GM18870 (cell line): ENCODE data around the gene SLC15A5.

Experiments used
- ATAC-seq: cut with Tn5 transposase; IDR thresholded peaks from one replicate; pipeline ENCODE4 v1.9.1; 2021; ENCODE audit warnings: moderate library complexity; ENCODE audit not compliant: unreplicated experiment

The SLC15A5 gene, protein sequence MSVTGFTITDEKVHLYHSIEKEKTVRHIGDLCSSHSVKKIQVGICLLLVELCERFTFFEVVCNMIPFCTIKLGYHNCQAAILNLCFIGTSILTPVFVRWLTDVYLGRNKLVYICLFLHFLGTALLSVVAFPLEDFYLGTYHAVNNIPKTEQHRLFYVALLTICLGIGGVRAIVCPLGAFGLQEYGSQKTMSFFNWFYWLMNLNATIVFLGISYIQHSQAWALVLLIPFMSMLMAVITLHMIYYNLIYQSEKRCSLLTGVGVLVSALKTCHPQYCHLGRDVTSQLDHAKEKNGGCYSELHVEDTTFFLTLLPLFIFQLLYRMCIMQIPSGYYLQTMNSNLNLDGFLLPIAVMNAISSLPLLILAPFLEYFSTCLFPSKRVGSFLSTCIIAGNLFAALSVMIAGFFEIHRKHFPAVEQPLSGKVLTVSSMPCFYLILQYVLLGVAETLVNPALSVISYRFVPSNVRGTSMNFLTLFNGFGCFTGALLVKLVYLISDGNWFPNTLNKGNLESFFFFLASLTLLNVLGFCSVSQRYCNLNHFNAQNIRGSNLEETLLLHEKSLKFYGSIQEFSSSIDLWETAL

GRCh38 chr12:16277585-16277984 is at the start of gene SLC15A5:
Gene SLC15A5, minus strand, starts transcription at chr12:16277685. Its CDS starts 0 bp downstream, at chr12:16277685.
- no peak for ATAC-seq

- no peak for ATAC-seq
Observed at GRCh38 chr12:16325426-16325825, 47.9 kb upstream of the SLC15A5 start.

DNA sequence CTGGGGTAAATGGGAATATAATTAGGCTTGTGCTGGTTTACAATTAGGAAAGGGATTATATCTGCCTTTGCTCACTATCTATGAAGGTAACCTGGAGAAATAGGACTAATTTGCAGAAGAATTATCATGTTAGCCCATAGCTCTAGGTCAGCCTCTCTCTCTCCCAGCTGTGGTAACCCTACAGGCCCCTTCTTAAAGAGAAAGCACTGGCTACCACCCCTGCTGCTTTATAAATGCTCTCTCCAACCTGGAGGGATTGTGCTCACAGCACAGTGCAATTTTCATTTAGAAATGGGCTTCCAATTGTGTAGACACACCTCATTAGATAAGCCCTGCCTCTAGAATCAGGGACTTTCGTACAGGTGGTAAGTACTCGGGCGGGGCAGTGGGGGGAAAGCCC is 47.3 kb upstream of the SLC15A5 start:
- ATAC-seq, result no peak

- no peak for ATAC-seq
Observed at GRCh38 chr12:16324272-16324671, 46.8 kb upstream of the SLC15A5 start.

- ATAC-seq, result no peak
Observed at GRCh38 chr12:16323638-16324037, 46.2 kb upstream of the SLC15A5 start.

- no peak for ATAC-seq
Observed at GRCh38 chr12:16323010-16323409, 45.5 kb upstream of the SLC15A5 start.

- ATAC-seq, result no peak
Observed at GRCh38 chr12:16310934-16311333, 33.4 kb upstream of the SLC15A5 start.

- ATAC-seq, result no peak
Observed at GRCh38 chr12:16307856-16308475, 30.5 kb upstream of the SLC15A5 start.

DNA sequence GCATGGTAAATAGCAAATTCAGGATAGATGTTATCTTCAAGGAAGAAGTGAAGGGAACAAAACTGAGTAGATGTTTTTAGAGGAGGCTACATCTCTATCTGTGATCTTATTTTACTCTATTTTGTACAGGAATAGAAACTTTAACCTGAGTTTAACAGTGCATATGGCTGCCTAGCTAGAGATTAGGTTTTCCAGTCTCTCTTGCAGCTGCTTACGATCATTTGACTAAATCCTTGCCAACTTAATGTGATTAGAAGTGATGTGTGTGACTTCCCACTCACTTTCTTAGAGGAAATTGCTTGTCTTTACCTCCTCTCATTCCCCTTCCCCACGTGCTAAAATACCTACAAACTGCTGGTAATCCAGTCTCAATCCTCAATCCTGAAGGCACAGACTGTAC is 26.5 kb upstream of the SLC15A5 start:
- ATAC-seq, result no peak

DNA sequence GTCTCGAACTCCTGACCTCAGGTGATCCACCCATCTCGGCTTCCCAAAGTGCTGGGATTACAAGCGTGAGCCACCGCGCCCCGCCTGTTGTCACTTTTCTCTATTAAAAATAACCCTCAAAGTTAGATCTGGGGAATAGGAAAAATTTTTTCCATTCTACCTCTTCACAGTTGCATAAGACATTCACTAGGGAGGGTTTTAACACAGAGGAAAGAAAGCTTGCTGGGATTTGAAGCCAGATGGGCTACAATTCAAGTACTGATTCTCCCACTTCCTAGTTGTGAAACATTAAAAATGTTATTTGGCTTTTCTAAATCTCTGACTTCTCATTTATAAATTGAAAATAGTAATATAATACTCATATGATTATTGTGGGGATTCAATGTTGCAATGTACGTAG is 23.3 kb upstream of the SLC15A5 start:
- no peak for ATAC-seq

DNA sequence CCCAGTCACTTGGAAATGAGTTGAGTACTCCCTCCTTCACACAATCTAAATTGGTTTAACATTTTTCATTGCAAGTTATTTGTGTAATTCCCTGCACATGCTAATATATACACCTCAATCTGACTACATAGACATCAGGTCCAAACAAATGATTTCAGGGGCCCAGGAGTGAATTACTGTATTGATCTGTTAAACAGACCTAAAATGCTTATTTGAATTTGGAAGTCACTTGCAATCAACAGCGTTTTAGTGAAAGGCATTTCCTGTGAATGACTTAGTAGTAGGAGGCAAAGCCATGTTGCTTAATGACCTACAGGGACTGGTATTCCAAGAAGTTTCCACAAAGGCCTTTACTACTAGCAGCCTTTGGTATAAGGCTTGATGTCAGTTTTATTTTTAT is 22.6 kb upstream of the SLC15A5 start:
- ATAC-seq, result no peak

- ATAC-seq, result no peak
Observed at GRCh38 chr12:16299403-16299802, 21.9 kb upstream of the SLC15A5 start.

DNA sequence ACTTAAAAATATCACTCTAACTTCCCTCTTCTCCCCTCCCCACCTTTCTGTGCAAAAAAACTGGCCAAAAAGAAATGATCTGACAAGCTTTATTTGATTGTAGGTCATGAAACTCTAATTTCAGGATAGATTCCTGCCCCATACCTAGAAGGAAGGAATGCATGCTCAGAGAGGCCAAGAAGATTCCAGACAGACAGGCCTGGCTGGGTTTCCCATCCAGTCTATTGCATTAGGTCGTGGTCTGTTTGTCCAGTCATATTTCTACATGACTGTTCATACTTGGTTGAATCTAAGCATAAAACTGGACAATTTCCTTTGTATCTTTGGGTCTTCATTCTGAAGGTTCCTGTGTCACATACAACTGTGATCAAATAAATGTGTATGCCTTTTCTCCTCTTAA is 20.0 kb upstream of the SLC15A5 start:
- ATAC-seq, result no peak

- no peak for ATAC-seq
Observed at GRCh38 chr12:16294376-16294956, 17.0 kb upstream of the SLC15A5 start.

- no peak for ATAC-seq
Observed at GRCh38 chr12:16291032-16291431, 13.5 kb upstream of the SLC15A5 start.

DNA sequence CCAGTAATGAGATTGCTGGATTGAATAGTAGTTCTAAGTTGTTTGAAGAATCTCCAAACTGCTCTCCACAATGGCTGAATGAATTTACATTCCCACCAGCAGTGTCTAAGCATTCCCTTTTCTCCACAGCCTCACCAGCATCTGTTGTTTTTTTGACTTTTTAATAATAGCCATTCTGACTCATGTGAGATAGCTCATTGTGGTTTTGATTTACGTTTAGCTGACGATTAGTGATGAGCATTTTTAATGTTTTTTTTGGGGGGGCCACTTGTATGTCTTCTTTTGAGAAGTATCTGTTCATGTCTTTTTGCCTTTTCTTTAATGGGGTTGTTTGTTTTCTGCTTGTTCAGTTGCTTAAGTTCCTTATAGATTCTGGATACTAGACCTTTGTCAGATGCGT is 8.1 kb upstream of the SLC15A5 start:
- ATAC-seq, result no peak

DNA sequence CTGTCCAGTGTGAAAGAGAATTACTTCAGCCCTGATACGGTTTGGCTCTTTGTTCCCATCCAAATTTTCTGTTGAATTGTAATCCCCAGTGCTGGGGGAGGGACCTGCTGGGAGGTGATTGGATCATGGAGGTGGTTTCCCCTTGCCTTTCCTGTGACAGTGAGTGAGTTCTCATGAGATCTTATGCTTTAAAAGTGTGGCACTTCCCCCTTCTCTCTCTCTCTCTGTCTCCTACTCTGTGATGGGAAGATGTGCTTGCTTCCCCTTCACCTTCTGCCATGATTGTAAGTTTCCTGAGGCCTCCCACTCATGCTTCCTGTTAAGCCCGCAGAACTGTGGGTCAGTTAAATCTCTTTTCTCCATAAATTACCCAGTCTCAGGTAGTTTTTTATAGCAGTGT is 5.5 kb upstream of the SLC15A5 start:
- ATAC-seq, result no peak

DNA sequence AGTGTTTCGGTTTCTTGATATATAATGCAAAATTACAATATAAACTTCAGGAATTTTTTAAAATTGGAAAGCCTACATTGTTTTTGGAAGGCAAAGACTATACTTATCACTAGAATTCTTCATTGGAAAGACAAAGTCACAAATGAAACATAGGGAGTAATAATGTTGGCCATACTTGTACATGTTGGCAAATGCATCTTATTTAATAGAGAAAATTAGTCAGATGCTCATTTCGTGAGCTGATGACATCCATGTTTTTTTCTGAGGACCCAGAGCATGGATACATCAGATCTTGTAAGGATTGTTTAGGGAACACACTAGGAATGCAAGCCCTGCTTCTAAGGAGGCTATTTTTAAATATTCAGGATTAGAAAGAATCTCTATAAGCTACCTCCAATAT is 4.6 kb upstream of the SLC15A5 start:
- no peak for ATAC-seq

DNA sequence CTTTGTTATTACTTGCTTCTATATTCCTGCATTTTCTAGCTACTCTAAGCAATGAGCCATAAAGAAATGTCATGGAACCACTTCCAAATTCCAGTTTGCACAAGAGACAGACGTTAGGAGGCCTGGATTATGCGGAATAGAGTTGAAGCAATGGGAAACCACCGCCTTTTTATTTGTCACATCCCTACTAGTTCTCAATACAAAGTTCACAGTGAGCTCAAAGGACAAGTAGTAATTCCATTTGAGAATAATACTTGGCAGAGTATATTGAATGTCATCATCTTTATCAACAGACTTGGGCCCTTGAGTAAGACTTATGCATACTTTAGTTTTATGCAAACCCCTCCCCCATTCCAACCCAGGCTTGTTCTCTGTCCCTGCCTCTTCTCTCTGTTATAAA is 3.7 kb upstream of the SLC15A5 start:
- no peak for ATAC-seq

GRCh38 chr12:16272222-16272621 is 5.3 kb downstream of the SLC15A5 start:
- no peak for ATAC-seq

DNA sequence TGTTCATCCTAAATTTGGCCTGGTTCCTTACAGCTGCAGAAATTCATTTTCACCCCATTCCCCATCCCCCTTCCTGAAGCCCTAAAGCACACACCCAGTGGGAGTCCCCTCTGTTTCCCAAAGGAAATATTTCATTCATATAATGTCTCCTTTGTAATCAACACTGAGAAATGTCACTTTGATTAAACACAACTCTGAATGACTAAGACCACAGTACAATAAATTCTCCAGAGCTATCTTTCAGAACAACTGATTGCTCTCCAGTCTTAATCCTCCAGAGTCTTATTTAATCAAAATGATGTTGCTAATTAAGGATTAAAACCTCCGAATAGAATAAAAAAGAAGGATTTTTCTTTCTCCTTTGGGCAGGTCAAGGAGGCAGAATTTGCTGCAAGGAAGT is 6.4 kb downstream of the SLC15A5 start:
- ATAC-seq, result no peak

- ATAC-seq, result no peak
Observed at GRCh38 chr12:16269946-16270345, 7.5 kb downstream of the SLC15A5 start.
